ENCODE results near the gene CARD10. TPM values are rescaled to one million over a fixed set of nuclear protein-coding genes. Genes with fewer than 3 reads are reported as not detected.
"Not testable (repeated sequence)": the region's sequence is repeated elsewhere in the genome, so short reads cannot be mapped to it uniquely, and the experiment has no call there.

CARD10 gene
- total RNA-seq, 2 donors from 2014 or later, result 17.4 to 28.7 TPM

DNA sequence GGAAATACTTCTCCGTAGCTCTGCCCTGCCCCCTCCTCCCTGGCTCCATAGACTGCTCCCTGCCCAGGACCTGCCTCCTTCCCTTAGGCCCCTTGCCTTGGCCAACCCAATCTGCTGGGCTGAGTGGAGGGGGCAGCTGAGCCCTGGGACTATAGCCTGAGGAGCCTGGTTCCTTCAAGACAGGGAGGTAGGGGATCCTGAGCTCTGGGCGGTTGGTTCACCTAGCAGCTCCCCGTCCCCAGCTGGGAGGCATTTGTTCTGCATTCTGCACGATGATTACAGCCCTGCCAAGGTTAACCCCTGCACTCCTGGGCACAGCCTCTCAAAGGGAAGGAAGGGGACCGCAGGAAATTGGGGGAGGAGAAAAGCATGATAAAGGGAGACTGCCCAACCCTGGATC, 37.5 kb upstream of the CARD10 start:
- Histone ChIP-seq H3K27ac (peak overlapping the region; percentile 96 to 100 (median 99)), H3K9me3 (no peaks in the 10 kb centered on the region), H3K36me3 (replicated peaks in 1 of 2; ENCODE audit: insufficient read depth in 1 of 2, low read depth in 2 of 2) (no peaks in the 10 kb centered on the region), H3K4me1 (peaks cover 59% of the 10 kb centered on the region), H3K27me3 (no peaks in the 10 kb centered on the region), H3K4me3 (no peak overlapping the region)
- ATAC-seq, result no peak
- no peak for DNase-seq
- intact Hi-C loops (cut with DNase I), result no loop called here
- 4 to 5% methylated on average over 4 to 5 of the region's 5 CpGs for WGBS, 2 donors
- TF ChIP-seq POLR2A (IDR thresholded peaks at IDR 0.05), result no peak
- TF ChIP-seq, protein P1, sequence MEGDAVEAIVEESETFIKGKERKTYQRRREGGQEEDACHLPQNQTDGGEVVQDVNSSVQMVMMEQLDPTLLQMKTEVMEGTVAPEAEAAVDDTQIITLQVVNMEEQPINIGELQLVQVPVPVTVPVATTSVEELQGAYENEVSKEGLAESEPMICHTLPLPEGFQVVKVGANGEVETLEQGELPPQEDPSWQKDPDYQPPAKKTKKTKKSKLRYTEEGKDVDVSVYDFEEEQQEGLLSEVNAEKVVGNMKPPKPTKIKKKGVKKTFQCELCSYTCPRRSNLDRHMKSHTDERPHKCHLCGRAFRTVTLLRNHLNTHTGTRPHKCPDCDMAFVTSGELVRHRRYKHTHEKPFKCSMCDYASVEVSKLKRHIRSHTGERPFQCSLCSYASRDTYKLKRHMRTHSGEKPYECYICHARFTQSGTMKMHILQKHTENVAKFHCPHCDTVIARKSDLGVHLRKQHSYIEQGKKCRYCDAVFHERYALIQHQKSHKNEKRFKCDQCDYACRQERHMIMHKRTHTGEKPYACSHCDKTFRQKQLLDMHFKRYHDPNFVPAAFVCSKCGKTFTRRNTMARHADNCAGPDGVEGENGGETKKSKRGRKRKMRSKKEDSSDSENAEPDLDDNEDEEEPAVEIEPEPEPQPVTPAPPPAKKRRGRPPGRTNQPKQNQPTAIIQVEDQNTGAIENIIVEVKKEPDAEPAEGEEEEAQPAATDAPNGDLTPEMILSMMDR (IDR thresholded peaks at IDR 0.05), result no peak

DNA sequence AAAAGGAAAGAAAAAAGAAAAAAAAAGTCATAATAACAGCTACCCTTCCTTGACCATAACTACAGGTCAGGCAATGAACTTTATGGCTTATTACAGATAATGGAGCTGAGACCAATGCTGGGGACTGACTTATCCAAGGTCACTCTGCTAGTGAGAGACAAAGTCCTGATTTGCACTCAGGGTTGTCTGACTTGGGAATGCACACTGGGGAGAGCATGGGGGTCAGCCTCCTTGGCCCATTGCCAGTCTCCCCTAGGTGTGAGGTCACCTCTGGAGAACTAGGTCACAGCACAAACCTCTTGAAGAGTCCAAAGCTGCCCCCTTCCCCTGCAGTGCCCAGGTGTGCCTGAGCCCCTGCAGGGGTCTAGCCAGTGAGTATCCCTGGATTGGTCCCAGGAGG, 35.8 kb upstream of the CARD10 start:
- H3K27ac ChIP-seq, result peak overlapping the region in 1 of 4 donors; percentile 14
- H3K4me1 ChIP-seq, result peaks cover 76% of the 10 kb centered on the region
- no peak overlapping the region for H3K4me3 ChIP-seq
- intact Hi-C loops (cut with DNase I), result no loop called here
- H3K27me3 ChIP-seq, result no peaks in the 10 kb centered on the region
- DNase-seq, result no peak
- no peak for ATAC-seq
- no peaks in the 10 kb centered on the region for H3K9me3 ChIP-seq
- H3K36me3 ChIP-seq (replicated peaks in 1 of 2; ENCODE audit: insufficient read depth in 1 of 2, low read depth in 2 of 2), result no peaks in the 10 kb centered on the region
- no peak for TF ChIP-seq POLR2A (IDR thresholded peaks at IDR 0.05)
- TF ChIP-seq, protein P1 (IDR thresholded peaks at IDR 0.05), result no peak

DNA sequence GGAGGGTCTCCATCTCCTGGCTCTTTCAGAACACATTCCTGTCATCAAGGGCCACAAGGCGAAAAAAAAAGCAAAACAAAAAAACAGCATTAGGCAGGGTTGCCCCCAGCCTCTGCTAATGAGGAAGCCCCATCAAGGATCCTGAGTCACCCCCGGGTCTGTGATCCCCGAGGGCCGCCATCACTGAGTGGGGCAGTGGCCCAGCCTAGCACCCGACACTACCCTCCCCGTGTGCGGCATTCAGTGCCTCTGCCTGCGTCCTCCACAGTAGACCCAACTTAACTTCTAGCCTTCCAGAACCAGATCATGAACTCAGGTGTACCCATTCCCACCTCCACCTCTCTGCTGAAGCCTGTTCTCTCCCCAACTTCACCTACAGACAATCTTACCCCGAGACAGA, 34.5 kb upstream of the CARD10 start:
- peak overlapping the region in 1 of 4 donors; percentile 2 for H3K27ac ChIP-seq
- intact Hi-C loops (cut with DNase I), result no loop called here
- H3K27me3 ChIP-seq, result no peaks in the 10 kb centered on the region
- DNase-seq (no peak), ATAC-seq (no peak)
- no peak overlapping the region for H3K4me3 ChIP-seq
- no peaks in the 10 kb centered on the region for H3K9me3 ChIP-seq
- TF ChIP-seq, protein P1 (IDR thresholded peaks at IDR 0.05), result no peak
- no peak for TF ChIP-seq POLR2A (IDR thresholded peaks at IDR 0.05)
- 90 to 92% methylated on average over 9 of the region's 9 CpGs for WGBS, 2 donors
- H3K4me1 ChIP-seq, result peaks cover 77% of the 10 kb centered on the region
- H3K36me3 ChIP-seq (replicated peaks in 1 of 2; ENCODE audit: insufficient read depth in 1 of 2, low read depth in 2 of 2), result no peaks in the 10 kb centered on the region

DNA sequence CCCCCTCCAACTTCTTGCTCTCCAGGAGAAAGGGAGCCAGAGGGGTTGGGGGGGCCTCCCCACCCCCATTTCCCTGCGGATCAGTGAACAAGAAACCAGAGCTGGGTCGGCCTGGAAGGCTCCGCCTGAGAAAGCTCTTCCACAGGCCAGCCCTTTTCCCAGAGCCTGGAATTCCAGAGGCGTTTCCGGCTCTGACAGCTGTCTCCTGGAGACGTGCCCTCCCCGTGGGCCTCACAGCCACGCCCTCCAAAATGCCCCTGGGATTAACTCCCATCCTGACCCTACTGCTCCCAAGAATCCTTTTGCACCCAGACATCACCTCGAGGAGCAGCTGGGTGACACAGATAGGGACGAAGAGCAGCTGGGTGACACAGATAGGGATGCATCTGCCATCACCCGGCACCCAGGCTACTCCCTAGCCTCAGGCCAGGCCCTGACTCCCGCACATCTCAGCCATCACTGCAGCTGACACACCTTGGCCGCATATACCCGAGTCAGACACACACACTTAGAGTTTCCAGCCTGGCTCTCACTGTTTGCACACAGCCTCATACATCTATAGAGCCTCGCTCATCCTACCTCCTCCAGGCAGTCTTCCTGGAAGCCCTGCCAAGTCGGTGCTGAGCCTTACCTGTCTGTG, 33.4 kb upstream of the CARD10 start:
- H3K4me3 ChIP-seq, result no peak overlapping the region
- H3K27me3 ChIP-seq, result no peaks in the 10 kb centered on the region
- H3K4me1 ChIP-seq, result peaks cover 77% of the 10 kb centered on the region
- H3K36me3 ChIP-seq (replicated peaks in 1 of 2; ENCODE audit: insufficient read depth in 1 of 2, low read depth in 2 of 2), result no peaks in the 10 kb centered on the region
- intact Hi-C loops (cut with DNase I), result no loop called here
- H3K27ac ChIP-seq, result peak overlapping the region; percentile 25 to 95 (median 54)
- H3K9me3 ChIP-seq, result no peaks in the 10 kb centered on the region
- DNase-seq (peak in 2 of 4 donors; percentile 39 to 43), ATAC-seq (no peak)
- TF ChIP-seq POLR2A (IDR thresholded peaks at IDR 0.05), result no peak
- TF ChIP-seq, protein P1 (IDR thresholded peaks at IDR 0.05), result no peak
- WGBS, 2 donors, result 41 to 54% methylated on average over 14 to 16 of the region's 16 CpGs

DNA sequence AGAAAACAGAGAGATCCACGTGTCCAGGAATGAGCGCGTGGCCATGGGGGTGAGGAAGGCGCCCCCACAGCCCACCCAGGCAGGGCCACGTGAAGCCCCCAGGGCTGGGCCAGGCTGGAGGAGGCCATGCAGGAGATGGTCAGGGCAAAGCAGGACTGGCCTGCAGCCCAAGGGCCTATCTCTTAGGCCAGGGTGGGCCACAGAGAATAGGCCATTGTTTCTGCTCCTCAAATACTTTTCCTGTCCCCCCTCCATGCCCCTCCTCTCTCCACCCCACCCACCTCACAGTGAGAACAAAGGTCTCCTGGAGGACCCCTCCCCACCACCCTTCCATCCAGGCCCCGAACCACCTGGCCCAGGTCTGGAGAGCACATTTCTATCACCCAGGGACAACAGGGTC, 32.8 kb upstream of the CARD10 start:
- H3K9me3 ChIP-seq, result no peaks in the 10 kb centered on the region
- H3K36me3 ChIP-seq (replicated peaks in 1 of 2; ENCODE audit: insufficient read depth in 1 of 2, low read depth in 2 of 2), result no peaks in the 10 kb centered on the region
- peak overlapping the region; percentile 25 to 95 (median 54) for H3K27ac ChIP-seq
- ATAC-seq, result no peak
- TF ChIP-seq, protein P1 (IDR thresholded peaks at IDR 0.05), result no peak
- TF ChIP-seq POLR2A (IDR thresholded peaks at IDR 0.05), result no peak
- DNase-seq, result no peak
- H3K4me1 ChIP-seq, result peaks cover 77% of the 10 kb centered on the region
- intact Hi-C loops (cut with DNase I), result no loop called here
- H3K27me3 ChIP-seq, result no peaks in the 10 kb centered on the region
- no peak overlapping the region for H3K4me3 ChIP-seq
- WGBS, 2 donors, result 62 to 75% methylated on average over 6 of the region's 6 CpGs

DNA sequence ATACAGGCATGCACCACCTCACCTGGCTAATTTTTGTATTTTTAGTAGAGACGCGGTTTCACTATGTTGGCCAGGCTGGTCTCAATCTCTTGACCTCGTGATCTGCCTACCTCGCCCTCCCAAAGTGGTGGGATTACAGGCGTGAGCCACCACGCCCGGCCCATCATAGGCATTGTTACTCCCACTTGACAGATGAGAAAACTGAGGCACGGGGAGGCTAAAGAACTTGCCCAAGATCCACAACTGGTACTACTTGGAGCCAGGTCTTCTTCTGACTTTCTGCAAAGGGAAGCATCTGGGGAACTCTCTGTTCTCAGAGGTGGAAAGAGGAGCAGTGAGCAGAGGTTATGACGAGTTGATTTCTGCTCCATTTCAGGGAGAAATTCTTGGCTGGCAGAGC, 31.7 kb upstream of the CARD10 start:
- not testable (repeated sequence) for ATAC-seq
- peak overlapping the region in 2 of 4 donors; percentile 95 to 96 for H3K27ac ChIP-seq

More for the DNA sequence above, 31.7 kb upstream of the CARD10 start:
- WGBS, 2 donors, result 76 to 83% methylated on average over 9 of the region's 9 CpGs
- H3K36me3 ChIP-seq (replicated peaks in 1 of 2; ENCODE audit: insufficient read depth in 1 of 2, low read depth in 2 of 2); H3K9me3 ChIP-seq; H3K4me3 ChIP-seq; DNase-seq; H3K27me3 ChIP-seq; intact Hi-C loops (cut with DNase I): not testable (repeated sequence)
- H3K4me1 ChIP-seq, result peaks cover 77% of the 10 kb centered on the region

Measured in body of pancreas (tissue), 4 donors.